ENCODE measurements around the gene LONRF3.
"Not testable (repeated sequence)": the region's sequence is repeated elsewhere in the genome, so short reads cannot be mapped to it uniquely, and the experiment has no call there.

Gene LONRF3

GRCh38 chrX:118978451-118978850 is 4.0 kb downstream of the LONRF3 start:
- no peak for DNase-seq (ENCODE audit: low read depth)
- TF ChIP-seq, protein P1, sequence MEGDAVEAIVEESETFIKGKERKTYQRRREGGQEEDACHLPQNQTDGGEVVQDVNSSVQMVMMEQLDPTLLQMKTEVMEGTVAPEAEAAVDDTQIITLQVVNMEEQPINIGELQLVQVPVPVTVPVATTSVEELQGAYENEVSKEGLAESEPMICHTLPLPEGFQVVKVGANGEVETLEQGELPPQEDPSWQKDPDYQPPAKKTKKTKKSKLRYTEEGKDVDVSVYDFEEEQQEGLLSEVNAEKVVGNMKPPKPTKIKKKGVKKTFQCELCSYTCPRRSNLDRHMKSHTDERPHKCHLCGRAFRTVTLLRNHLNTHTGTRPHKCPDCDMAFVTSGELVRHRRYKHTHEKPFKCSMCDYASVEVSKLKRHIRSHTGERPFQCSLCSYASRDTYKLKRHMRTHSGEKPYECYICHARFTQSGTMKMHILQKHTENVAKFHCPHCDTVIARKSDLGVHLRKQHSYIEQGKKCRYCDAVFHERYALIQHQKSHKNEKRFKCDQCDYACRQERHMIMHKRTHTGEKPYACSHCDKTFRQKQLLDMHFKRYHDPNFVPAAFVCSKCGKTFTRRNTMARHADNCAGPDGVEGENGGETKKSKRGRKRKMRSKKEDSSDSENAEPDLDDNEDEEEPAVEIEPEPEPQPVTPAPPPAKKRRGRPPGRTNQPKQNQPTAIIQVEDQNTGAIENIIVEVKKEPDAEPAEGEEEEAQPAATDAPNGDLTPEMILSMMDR (IDR thresholded peaks at IDR 0.05; ENCODE audit: low read depth, low read length, missing control alignments), result no peak
- H3K4me3 ChIP-seq (ENCODE audit: low read depth, low read length), result no peak overlapping the region
- in situ Hi-C loops (cut with HindIII; ENCODE audit: low sequenced_read_pairs), result no loop called here

DNA sequence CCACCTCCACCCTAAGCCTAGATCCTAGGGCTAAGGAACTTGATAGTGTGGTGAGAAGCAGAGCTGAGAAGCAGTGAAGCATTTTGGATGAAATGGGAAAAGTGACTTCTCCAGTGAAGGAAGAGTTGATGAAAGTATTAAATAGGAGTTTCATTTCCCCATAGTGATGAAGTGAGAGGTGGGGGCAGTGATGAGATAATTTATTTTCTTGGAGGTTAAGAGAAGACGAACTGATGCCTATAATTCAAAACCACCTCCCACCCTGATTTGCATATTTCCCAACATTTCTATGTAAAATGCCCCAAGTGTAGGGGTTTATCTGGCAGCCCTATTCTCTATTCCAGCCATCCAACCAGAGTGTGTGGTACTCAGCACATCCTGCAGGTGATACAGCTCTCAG is 6.3 kb downstream of the LONRF3 start:
- TF ChIP-seq, protein P1 (IDR thresholded peaks at IDR 0.05; ENCODE audit: low read depth, low read length, missing control alignments), result no peak
- no peak overlapping the region for H3K4me3 ChIP-seq (ENCODE audit: low read depth, low read length)
- in situ Hi-C loops (cut with HindIII; ENCODE audit: low sequenced_read_pairs), result no loop called here
- no peak for DNase-seq (ENCODE audit: low read depth)

DNA sequence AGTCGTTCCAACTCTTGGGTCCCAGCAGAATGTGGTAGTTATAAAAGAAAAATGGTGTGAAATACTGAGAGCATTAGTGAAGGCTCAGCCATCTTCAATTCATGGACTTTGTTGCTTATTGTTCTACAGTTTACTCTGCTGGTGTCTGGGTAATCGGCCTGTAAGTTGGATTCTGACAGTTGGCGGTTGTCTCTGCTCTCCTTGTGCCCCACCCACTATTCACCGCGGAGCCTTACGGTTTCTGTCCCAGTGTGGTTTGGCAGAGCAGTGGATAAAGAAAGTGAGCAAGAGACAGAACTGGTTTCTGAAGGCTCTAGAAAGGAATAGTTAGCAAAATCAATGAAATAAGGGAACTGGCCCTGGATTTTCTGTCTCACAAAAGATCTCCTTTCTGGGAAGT is 9.1 kb downstream of the LONRF3 start:
- H3K4me3 ChIP-seq (ENCODE audit: low read depth, low read length), result no peak overlapping the region
- TF ChIP-seq, protein P1 (IDR thresholded peaks at IDR 0.05; ENCODE audit: low read depth, low read length, missing control alignments), result no peak
- in situ Hi-C loops (cut with HindIII; ENCODE audit: low sequenced_read_pairs), result no loop called here
- no peak for DNase-seq (ENCODE audit: low read depth)

DNA sequence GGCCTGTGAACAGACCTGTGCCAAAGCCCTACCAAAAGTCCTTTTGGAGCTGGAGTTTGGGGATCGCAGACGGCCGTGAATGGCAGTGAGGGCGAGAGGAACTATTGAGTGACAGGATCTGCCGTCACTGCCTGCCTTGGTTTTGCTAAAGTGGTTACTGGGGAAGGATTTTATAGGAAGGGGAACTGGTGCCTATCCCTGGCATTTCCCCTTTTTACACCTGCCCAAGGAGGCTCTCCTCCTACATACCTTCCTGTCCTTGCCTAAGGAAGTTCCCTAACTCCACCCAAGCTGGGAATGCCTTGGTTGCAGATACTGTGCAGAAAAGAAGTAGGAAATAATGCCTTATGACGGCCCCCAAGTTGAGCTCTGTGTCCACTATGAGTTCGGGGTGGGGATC is 14.5 kb downstream of the LONRF3 start:
- no peak overlapping the region for H3K4me3 ChIP-seq (ENCODE audit: low read depth, low read length)
- in situ Hi-C loops (cut with HindIII; ENCODE audit: low sequenced_read_pairs), result no loop called here
- TF ChIP-seq, protein P1 (IDR thresholded peaks at IDR 0.05; ENCODE audit: low read depth, low read length, missing control alignments), result no peak
- no peak for DNase-seq (ENCODE audit: low read depth)

- no peak overlapping the region for H3K4me3 ChIP-seq (ENCODE audit: low read depth, low read length)
- no peak for DNase-seq (ENCODE audit: low read depth)
- TF ChIP-seq, protein P1 (IDR thresholded peaks at IDR 0.05; ENCODE audit: low read depth, low read length, missing control alignments), result no peak
- in situ Hi-C loops (cut with HindIII; ENCODE audit: low sequenced_read_pairs), result no loop called here
Measured at GRCh38 chrX:118989886-118990285, 15.5 kb downstream of the LONRF3 start.

DNA sequence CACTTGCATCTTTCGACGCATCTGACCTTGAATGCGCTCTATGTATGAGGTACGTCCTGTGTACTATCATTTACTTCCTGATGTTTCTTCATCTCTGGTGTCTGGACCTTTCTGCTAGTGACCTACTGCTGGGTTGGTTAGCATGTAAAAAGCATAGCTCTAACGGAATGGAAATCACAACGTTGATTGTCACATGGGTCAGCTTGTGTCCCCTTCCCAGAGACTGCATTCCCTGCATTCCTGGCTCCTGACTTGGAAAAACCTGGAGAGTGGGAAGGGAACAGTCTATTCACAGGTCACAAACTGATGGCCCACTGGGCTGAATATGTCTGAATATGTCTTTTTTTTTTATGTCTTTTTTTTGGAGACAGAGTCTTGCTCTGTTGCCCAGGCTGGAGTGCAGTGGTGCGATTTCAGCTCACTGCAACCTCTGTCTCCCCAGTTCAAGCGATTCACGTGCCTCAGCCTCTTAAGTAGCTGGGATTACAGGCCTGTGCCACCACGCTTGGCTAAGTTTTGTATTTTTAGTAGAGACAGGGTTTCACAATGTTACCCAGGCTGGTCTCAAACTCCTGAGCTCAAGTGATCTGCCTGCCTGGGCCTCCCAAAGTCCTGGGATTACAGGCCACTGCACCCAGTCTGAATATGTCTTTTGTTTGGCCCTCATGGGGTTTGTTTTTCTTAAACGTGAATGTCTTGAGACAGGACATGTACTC is 16.3 kb downstream of the LONRF3 start:
- in situ Hi-C loops (cut with HindIII; ENCODE audit: low sequenced_read_pairs), result no loop called here
- TF ChIP-seq, protein P1 (IDR thresholded peaks at IDR 0.05; ENCODE audit: low read depth, low read length, missing control alignments), result no peak
- no peak for DNase-seq (ENCODE audit: low read depth)
- H3K4me3 ChIP-seq (ENCODE audit: low read depth, low read length), result no peak overlapping the region

DNA sequence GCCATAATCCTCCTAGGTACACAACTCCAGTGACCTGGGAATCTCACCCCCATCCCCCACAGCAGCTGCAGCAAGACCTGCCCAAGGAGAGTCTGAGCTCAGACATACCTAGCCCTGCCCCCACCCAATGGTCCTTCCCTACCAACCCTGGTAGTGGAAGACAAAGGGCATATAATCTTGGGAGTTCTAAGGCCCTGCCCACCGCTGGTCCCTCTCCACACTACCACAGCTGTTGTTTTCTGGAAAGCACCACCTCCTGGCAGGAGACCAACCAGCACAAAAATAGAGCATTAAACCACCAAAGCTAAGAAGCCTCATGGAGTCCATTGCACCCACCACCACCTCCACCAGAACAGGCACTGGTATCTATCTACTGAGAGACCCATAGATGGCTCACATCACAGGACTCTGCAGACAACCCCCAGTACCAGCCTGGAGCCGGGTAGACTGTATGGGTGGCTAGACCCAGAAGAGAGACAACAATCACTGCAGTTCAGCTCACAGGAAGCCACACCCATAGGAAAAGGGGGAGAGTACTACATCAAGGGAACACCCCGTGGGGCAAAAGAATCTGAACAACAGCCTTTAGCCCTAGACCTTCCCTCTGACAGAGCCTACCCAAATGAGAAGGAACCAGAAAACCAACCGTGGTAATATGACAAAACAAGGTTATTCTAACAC is 18.2 kb downstream of the LONRF3 start:
- DNase-seq (ENCODE audit: low read depth); H3K4me3 ChIP-seq (ENCODE audit: low read depth, low read length); in situ Hi-C loops (cut with HindIII; ENCODE audit: low sequenced_read_pairs): not testable (repeated sequence)
